ENCODE measurements around the gene DDX27.

- TF ChIP-seq CTCF (IDR thresholded peaks at IDR 0.05): no peak
- TF ChIP-seq EP300 (IDR thresholded peaks at IDR 0.05; ENCODE audit: borderline replicate concordance in 1 of 2, low read depth in 1 of 2, low read length in 1 of 2): no peak
- no peak for TF ChIP-seq MAX (IDR thresholded peaks at IDR 0.05; ENCODE audit: low read depth)
- no peak for TF ChIP-seq IRF3 (IDR thresholded peaks at IDR 0.05; ENCODE audit: low read depth, low read length)
- no peak for TF ChIP-seq NFIC (IDR thresholded peaks at IDR 0.05; ENCODE audit: borderline replicate concordance)
- no peak; the same call in 1 of the 2 replicates for TF ChIP-seq POLR2AphosphoS5 (IDR thresholded peaks at IDR 0.05; ENCODE audit: low read depth, low read length)
- no peak for TF ChIP-seq CHD2 (IDR thresholded peaks at IDR 0.05; ENCODE audit: low read length, partially characterized antibody)
- no peak for TF ChIP-seq SIN3A (IDR thresholded peaks at IDR 0.05; ENCODE audit: borderline replicate concordance, low read depth, low read length)
- no peak for TF ChIP-seq MXI1 (IDR thresholded peaks at IDR 0.05; ENCODE audit: low read depth, low read length)
- TF ChIP-seq FOXJ3 (CRISPR knock-in tag; IDR thresholded peaks at IDR 0.05): no peak
- no peak for TF ChIP-seq PBX3 (IDR thresholded peaks at IDR 0.05)
Measured at GRCh38 chr20:49280463-49281058, 61.3 kb downstream of the DDX27 start.
